NK-92 (cell line): ENCODE measurements around the gene KIAA1328.

ENCODE experiments used
- DNase-seq: peaks from one replicate; lab custom pipeline; 2025; ENCODE audit not compliant: unreplicated experiment; lab: John Stamatoyannopoulos, UW

The KIAA1328 gene

GRCh38 chr18:37188016-37188791 lies 359.3 kb downstream of the KIAA1328 start:
- DNase-seq, result no peak

- DNase-seq, result no peak
Observed at GRCh38 chr18:37199741-37200140, 370.8 kb downstream of the KIAA1328 start.

GRCh38 chr18:37207343-37207742 lies 378.4 kb downstream of the KIAA1328 start:
- no peak for DNase-seq

DNA sequence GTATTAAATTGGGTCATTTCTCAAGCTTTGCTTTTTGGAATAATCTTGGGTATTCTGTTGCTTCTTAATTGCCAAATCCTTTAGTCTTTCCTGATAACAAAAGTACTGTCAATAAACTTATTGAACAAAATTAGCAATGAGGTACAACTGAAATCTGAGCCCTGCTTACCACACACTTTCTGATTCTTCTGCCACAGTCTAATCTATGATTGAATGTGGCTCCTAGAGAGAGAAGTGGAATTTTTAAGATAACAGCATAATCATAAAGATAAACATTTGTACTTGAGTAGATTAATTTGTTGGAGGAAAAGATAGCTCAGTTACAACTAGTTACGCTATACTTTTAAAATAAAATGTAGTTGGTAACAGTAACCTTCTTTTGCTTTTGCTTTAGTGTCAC lies 381.9 kb downstream of the KIAA1328 start:
- DNase-seq, result no peak

DNA sequence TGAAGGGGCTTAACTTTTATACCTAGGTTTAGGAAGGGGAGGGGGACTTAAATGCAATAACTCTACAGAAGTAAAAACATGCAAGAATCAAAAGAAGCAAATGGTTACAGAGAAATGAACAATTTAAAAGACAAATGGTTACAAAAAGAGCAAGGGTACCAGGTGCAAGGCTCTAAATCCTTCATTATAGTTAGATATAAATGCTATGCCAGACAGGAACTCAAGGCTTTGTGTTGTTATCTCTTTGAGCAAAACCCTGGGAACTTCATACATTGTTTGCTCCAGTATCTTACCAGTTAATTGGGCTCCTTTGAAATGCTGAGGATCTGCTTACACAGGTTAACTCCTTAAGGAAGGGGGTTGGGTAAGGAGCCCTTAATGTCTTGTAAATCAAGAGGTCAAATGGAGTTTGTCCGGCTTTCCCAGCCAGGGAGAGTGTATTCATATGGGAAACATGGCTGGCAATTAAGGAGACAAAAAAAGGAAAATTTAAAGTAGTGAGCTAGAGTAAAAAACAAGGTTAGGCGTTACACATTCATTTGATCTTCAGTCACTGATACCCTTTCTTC lies 389.2 kb downstream of the KIAA1328 start:
- DNase-seq, result no peak

- no peak for DNase-seq
Observed at GRCh38 chr18:37219257-37219656, 390.3 kb downstream of the KIAA1328 start.

DNA sequence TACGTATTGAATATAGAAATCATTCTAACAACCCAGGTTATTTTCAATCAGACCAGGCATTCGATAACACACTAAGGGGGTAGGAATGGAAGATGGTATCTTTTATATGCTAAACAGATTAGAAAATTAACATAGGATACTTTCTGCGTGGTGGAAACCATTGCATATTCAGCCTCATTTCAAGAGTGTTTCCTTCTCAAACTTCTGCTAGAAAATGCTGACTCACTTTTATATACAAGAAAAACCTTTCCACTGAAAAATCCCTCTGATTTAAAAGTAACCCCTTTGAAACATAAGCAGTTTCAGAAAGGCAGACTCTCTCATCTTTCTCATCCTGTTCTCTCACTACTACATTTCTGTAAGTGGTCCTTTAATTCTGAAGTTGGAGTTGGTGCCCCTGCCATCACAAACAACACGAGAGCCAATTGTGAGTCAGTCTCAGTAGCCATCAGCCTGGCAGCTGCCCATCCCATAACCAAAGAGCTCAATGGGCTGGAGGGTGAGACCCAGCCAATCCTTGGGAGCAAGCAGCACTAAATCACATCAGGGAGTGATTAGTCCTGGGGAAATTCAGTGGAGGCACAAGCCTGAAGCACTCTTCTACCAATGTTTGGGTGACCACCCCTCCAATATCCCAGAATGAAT lies 393.5 kb downstream of the KIAA1328 start:
- DNase-seq, result no peak

GRCh38 chr18:37222999-37223378 lies 394.1 kb downstream of the KIAA1328 start:
- DNase-seq, result no peak

DNA sequence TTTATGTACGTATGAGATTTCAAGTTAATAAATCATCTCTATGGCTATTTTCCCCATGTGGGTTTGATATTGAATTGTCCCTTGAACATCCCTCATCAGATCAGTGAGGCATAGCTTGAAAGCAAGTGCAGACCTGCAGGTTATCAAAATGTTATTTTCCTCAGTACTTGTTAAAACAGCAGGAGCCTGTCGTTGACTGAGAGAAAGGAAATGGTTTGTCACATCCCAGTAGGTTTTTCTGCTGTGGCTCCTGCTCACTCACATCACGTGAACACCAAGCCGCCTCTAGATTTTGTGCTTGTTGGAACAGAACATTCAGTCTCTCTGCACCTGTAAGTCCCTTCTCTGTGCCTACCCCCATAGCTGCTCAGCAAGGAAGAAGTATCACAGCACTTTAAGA lies 396.4 kb downstream of the KIAA1328 start:
- no peak for DNase-seq

DNA sequence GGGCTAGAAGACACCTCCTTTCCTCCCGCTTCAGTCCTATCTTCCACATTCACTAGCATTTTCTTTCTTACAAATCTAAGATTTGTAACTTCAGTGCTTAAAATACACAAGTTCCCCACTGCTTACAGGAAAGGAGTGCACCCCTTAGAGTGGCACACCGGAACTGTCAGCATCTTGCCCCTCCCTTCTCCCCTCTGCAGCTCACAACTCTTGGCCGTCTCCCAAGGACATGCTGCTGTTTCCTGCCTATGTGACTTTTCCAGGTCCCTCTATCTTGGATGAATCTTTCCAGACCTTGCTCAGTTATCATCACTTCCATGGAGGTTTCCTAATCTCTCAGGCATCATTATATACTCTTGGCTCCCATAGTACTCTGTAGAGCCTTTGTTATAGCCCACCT lies 401.8 kb downstream of the KIAA1328 start:
- no peak for DNase-seq

GRCh38 chr18:37231251-37231650 lies 402.3 kb downstream of the KIAA1328 start:
- DNase-seq, result no peak

GRCh38 chr18:37235583-37235982 lies 406.7 kb downstream of the KIAA1328 start:
- no peak for DNase-seq

- DNase-seq, result no peak
Observed at GRCh38 chr18:37238282-37239108, 409.6 kb downstream of the KIAA1328 start.

DNA sequence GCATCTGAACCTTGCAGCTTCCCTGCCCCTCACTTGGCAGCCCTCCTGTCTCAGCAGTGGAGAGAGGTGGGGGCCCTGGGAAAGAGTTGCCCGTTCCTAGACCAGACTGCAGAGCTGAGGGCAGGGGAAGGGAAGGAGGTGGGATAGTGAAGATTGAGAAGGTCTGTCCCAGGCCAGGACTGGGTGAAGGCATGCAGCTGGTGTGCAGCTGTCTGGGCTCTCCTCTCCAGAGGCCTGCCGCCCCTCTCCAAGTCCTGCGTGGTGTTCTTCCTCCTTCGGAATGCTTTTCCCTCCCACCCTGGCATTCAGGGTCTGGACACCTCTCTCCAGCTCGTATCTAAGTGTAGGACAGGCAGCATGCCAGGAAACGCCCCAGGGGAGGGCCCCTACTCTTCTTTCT lies 413.2 kb downstream of the KIAA1328 start:
- no peak for DNase-seq

DNA sequence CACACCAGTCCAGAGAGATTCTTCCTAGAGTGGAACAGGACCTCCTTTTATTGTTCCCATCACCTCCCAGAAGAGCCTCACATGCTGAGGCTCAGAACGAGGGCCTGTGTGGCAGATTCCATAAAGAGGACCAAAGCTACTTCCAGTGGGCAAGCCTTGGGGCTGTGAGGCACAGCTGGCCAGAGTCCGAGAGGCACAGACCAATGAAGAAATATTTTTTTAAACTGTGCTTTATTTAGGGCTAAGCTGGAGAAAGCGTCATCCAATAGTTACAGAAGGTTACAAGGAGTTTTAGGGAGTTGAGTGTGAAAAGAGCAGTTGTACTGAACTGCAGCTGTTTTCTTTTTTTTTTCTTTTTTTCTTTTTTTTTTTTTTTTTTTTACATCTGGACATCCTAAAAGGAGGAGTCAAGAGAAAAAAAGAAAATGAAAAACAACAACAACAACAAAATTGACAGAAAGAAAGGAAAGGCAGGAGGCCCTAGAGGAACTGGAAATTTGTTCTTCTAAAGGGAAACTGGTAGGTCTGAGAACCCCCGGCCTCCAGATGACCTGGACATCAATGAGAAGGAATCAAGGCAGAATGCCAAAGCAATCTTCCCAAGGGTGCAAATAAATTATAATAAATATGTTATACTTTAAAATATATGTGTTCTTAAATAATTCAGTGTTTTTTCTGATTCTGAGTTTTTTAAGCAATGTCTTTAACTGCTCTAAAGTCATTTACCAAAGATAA lies 414.1 kb downstream of the KIAA1328 start:
- DNase-seq, result no peak

GRCh38 chr18:37243741-37244140 lies 414.8 kb downstream of the KIAA1328 start:
- DNase-seq, result no peak

DNA sequence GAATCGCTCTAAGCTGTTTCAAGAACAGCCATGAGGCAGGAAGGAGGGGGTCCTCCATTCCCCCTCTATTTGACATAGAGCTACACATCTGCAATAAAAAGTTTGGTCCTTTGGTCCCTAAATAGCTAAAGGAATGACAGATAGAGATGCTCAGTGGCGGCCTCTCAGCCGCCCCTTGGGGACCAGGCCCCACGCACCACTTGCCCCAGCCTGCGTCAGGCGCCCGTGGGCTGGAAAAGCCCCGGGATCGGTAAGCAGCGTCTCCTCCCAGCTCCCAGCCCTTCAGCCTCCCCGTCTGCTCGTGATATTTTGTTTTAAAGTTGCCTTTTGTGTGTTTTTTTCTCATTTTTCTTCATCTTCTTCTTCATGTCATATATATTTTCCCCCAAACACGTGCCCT lies 415.7 kb downstream of the KIAA1328 start:
- no peak for DNase-seq

DNA sequence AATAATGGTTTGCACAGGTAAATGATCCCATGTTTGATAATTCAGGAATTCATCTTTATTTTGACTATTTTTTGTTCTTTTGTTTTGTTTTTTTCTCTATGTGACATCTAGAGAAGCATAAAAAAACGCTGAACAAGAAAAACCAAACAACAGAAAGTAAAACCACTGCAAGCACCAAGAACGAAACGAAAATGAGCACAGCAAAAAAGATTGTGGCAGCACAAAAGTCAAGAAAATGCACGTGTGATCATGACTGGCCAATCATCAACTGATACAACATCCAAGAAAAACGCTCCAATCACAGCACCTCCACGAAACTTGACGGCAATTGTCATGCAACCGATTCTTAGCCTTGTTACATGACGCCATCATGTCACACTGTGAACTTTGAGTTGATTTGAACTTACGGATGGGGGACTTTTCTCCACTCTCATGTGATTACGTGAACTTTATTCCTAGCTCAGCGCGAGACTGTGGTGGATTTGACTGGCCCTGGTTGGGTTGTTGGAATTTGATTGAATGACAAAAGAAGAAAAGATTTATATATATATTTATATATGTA lies 417.9 kb downstream of the KIAA1328 start:
- DNase-seq, result no peak

GRCh38 chr18:37247497-37248161 lies 418.7 kb downstream of the KIAA1328 start:
- DNase-seq, result no peak

GRCh38 chr18:37248281-37248680 lies 419.4 kb downstream of the KIAA1328 start:
- DNase-seq, result no peak
